Body of pancreas (tissue), 4 donors: Measurements from ENCODE around the gene GPRC5B. TPM values are rescaled to one million over a fixed set of nuclear protein-coding genes. Genes with fewer than 3 reads are reported as not detected.

Source experiments
- ATAC-seq: fragments of 150-250 bp; one replicate; pipeline ENCODE4 v1.9.1; 2016
- DNase-seq, 4 donors: peaks; one replicate each; pipeline ENCODE4 v3.0.0-alpha.2; 2019
- H3K27ac ChIP-seq, 4 donors: fragments of 200-600 bp; sonication (generic); 1 replicate in 3 of 4; 2 replicates in 1 of 4; pipeline versions ENCODE4 v1.5.1 to v1.6.1; 2016 to 2019; ENCODE audit warnings: mild to moderate bottlenecking in 1 of 4, mixed read lengths in 1 of 4, moderate library complexity in 1 of 4
- H3K27me3 ChIP-seq, 2 donors: fragments of 200-600 bp; sonication (generic); one replicate each; pipeline ENCODE4 v1.6.0; 2016; ENCODE audit warnings: mild to moderate bottlenecking in 1 of 2
- H3K36me3 ChIP-seq, 2 donors: fragments of 200-600 bp; sonication (generic); replicated peaks in 1 of 2; 2 replicates each; pipeline ENCODE4 v1.5.1; 2016; ENCODE audit warnings: low read depth in 2 of 2; ENCODE audit not compliant: insufficient read depth in 1 of 2
- H3K4me1 ChIP-seq: fragments of 200-600 bp; sonication (generic); one replicate; pipeline ENCODE4 v1.6.0; 2016
- H3K4me3 ChIP-seq, 2 donors: fragments of 200-600 bp; sonication (generic); 1 replicate in 1 of 2; 2 replicates in 1 of 2; pipeline ENCODE4 v1.5.1; 2016 to 2019
- H3K9me3 ChIP-seq, 3 donors: fragments of 200-600 bp; sonication (generic); 1 replicate in 2 of 3; 2 replicates in 1 of 3; pipeline ENCODE4 v1.5.1; 2016
- POLR2A ChIP-seq, 3 donors: fragments of 450-650 bp; IDR thresholded peaks; one replicate each; pipeline ENCODE4 v1.6.1; 2016; ENCODE audit warnings: antibody characterized with exemption in 3 of 3, mild to moderate bottlenecking in 2 of 3
- WGBS, 2 donors: methylation state at CpG; one replicate each; pipeline ENCODE4 v1.1.5; 2017; 5-methylcytosine and 5-hydroxymethylcytosine counted together
- intact Hi-C: fragments of 100-400 bp; cut with DNase I; formaldehyde crosslinking; loops from one replicate; pipeline ENCODE4 v1.15.1; 2023
- small RNA-seq: library from RNA; depleted of rRNA; stranded (forward); fragments of <200 nt; gene quantifications from one replicate; pipeline ENCODE3, GENCODE V24; 2016
- total RNA-seq, 2 donors: library from RNA; depleted of rRNA; stranded (reverse); fragments of >200 nt; gene quantifications; one replicate each; pipeline ENCODE4 v1.1.0, GENCODE V29; 2016
- TF ChIP-seq, protein P1 (sequence below), 7 experiments: fragments of 450-650 bp in 4 of 7; fragments of 200-600 bp in 3 of 7; sonication (generic) in 3 of 7; IDR thresholded peaks; one replicate each; pipeline ENCODE4 v1.5.1; 2016 to 2019; ENCODE audit warnings: antibody characterized with exemption in 7 of 7

GPRC5B gene
- total RNA-seq, 2 donors from 2014 or later, result 27.7 to 31.6 TPM

DNA sequence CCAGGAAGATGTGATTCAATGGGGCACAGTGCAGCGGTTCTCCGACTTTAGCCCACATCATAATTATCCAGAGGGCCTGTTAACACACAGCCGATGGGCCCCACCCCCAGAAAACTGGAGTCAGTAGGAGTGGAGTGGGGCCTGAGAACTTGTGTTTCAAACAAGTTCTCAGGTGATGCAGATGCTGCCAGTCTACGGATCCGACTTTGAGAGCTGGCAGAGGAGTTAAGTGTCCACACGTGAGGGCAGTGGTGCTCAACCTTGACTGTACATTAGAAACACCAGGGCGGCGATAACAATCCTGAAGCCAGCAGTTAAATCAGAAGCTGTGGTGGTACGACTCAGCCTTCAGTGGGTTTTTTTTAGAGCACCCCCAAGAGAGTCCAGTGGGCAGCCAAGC, 75.0 kb downstream of the GPRC5B start:
- WGBS, 2 donors, result 88 to 95% methylated on average over 8 to 9 of the region's 9 CpGs
- no peak for DNase-seq
- Histone ChIP-seq H3K4me3 (no peak overlapping the region), H3K36me3 (no peaks in the 10 kb centered on the region), H3K4me1 (peaks cover 70% of the 10 kb centered on the region), H3K27ac (peak overlapping the region; percentile 84 to 94 (median 90)), H3K27me3 (no peaks in the 10 kb centered on the region), H3K9me3 (no peaks in the 10 kb centered on the region)
- intact Hi-C loops, result no loop called here
- TF ChIP-seq, protein P1, sequence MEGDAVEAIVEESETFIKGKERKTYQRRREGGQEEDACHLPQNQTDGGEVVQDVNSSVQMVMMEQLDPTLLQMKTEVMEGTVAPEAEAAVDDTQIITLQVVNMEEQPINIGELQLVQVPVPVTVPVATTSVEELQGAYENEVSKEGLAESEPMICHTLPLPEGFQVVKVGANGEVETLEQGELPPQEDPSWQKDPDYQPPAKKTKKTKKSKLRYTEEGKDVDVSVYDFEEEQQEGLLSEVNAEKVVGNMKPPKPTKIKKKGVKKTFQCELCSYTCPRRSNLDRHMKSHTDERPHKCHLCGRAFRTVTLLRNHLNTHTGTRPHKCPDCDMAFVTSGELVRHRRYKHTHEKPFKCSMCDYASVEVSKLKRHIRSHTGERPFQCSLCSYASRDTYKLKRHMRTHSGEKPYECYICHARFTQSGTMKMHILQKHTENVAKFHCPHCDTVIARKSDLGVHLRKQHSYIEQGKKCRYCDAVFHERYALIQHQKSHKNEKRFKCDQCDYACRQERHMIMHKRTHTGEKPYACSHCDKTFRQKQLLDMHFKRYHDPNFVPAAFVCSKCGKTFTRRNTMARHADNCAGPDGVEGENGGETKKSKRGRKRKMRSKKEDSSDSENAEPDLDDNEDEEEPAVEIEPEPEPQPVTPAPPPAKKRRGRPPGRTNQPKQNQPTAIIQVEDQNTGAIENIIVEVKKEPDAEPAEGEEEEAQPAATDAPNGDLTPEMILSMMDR (IDR thresholded peaks at IDR 0.05), result no peak
- TF ChIP-seq POLR2A (IDR thresholded peaks at IDR 0.05), result no peak
- ATAC-seq, result no peak

DNA sequence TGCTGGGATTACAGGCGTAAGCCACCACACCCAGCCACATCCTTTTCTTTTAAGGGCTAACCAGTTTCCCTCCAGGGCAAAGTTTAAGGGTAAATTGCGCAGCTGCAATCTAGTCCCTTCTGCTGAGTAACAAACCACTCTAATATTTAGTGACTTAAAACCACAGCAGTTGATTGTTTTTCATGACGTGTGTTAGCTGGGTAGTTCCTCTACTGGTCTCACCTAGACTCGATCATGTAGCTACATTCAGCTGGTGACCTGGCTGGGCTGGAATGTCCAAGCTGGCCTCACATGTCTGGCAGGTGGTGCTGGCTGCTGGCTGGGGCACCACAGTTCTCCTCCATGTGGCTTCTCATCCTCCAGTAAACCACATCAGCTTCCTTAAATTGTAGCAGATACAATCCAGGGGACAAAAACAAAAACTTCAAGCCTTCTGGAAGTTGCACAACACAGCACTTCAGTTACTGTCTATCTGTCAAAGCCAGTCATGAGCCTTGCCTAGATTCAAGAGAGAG, 75.5 kb downstream of the GPRC5B start:
- ATAC-seq (no peak), DNase-seq (peak; percentile 51 to 69 (median 62))
- no peak overlapping the region for H3K4me3 ChIP-seq
- intact Hi-C loops, result no loop called here
- H3K27me3 ChIP-seq, result no peaks in the 10 kb centered on the region
- no peaks in the 10 kb centered on the region for H3K9me3 ChIP-seq
- H3K36me3 ChIP-seq, result no peaks in the 10 kb centered on the region
- WGBS, 2 donors, result 59 to 78% methylated on average over 2 to 4 of the region's 4 CpGs
- H3K27ac ChIP-seq, result peak overlapping the region; percentile 84 to 94 (median 90)
- TF ChIP-seq POLR2A (IDR thresholded peaks at IDR 0.05), result no peak
- TF ChIP-seq, protein P1 (IDR thresholded peaks at IDR 0.05), result no peak
- H3K4me1 ChIP-seq, result peaks cover 75% of the 10 kb centered on the region

DNA sequence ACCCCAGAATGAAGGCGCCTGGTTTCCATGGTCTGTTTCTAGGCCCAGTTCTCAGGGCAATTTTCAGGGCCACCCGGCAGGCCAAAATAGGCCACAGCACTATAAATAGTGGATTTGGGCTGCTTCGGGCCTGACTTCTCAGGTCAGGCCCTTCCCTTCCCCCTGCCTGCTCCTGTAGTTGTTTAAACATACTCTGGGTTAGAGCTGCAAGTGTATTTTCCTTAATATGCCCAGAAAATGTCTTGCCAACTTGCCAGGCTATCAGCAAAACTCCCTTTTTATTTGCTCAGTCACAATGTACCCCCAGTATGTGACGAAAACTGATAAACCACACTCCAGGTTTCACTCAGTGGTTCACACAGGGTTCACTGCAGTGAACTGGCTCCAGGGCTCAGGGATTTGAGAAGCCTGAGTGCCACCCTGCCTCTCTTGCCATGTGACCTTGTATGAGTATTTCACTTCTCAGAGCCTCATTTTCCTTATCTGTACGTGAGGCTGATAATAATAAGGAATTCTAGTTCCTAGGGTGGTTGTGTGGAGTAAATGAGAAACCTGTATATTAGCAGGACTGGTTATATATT, 76.5 kb downstream of the GPRC5B start:
- peak overlapping the region; percentile 84 to 94 (median 90) for H3K27ac ChIP-seq
- DNase-seq, result peak; percentile 78 to 93 (median 86)
- WGBS, 2 donors, result 14 to 20% methylated on average over 5 of the region's 5 CpGs
- peak in 2 of 3 donors; percentile 35 to 38 for TF ChIP-seq POLR2A (IDR thresholded peaks at IDR 0.05)
- TF ChIP-seq, protein P1 (IDR thresholded peaks at IDR 0.05), result peak in 2 of 7 experiments; percentile 1 to 10
- H3K4me1 ChIP-seq, result peaks cover 82% of the 10 kb centered on the region
- no peaks in the 10 kb centered on the region for H3K27me3 ChIP-seq
- no peak overlapping the region for H3K4me3 ChIP-seq
- no peaks in the 10 kb centered on the region for H3K36me3 ChIP-seq
- intact Hi-C loops, result no loop called here
- no peaks in the 10 kb centered on the region for H3K9me3 ChIP-seq
- ATAC-seq, result peak; percentile 85

Small RNAs within 50 kb of the gene (small RNA-seq; reads per million reads assigned to genes)
- gene LARP7P2, result not detected

Other genes starting within 250 kb of the GPRC5B start
- 10 to 100 TPM in 1 of 2 donors, 1 to 10 TPM in 1; 8.6 to 12.2 TPM for gene KNOP1, start 166.6 kb downstream of the GPRC5B start, total RNA-seq
- 10 to 100 TPM; 10.9 to 52.7 TPM for gene IQCK, start 166.6 kb downstream of the GPRC5B start, total RNA-seq
- gene GPR139, start 189.0 kb upstream of the GPRC5B start, total RNA-seq, result not detected